Cortex of kidney (tissue), 1 donor: ENCODE measurements around the gene PRDM11.

Experiments used
- DNase-seq: peaks from one replicate; lab custom pipeline; 2025; lab: John Stamatoyannopoulos, UW

The PRDM11 gene

GRCh38 chr11:45178223-45178622 is 31.8 kb downstream of the PRDM11 start:
- no peak for DNase-seq

DNA sequence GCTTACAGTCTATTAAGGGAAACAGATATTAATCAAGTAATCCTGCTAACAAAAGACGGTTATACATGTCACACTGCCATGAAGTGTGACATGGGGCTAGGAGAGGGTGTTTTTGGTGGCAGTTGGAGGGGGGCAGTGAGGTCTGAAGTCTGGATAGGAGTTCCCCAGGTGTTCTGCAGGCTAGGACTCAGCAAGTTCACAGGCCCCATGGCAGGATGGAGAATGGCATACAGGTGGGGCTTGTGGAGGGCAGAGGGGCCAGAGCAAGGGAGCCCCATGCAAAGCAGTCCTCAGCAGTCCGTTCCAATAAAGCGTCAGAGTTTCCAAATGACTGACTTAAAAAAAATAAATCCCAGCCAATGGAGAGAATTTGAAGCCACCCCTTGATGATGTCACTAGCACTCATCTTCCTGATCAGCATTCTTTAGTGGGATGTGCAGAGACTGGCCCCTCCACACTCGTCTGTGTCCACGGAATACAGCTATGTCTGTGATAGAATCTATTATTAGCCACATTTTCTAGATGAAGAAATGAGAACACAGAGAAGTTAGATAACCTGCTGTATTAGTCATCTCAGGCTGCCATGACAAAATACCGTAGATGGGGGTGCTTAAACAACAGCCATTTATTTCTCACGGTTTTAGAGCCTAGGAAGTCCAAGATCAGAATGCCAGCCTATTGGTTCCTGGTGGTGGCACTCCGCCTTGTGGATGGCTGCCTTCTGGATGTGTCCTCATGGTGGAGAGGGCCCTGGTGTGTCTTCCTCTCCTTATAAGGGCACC is 32.6 kb downstream of the PRDM11 start:
- no peak for DNase-seq

- no peak for DNase-seq
Measured at GRCh38 chr11:45179686-45180178, 33.3 kb downstream of the PRDM11 start.

- no peak for DNase-seq
Measured at GRCh38 chr11:45180179-45180847, 33.9 kb downstream of the PRDM11 start.

- no peak for DNase-seq
Measured at GRCh38 chr11:45180848-45181192, 34.4 kb downstream of the PRDM11 start.

GRCh38 chr11:45181193-45181888 is 34.9 kb downstream of the PRDM11 start:
- no peak for DNase-seq

- DNase-seq: peak; percentile 31
Measured at GRCh38 chr11:45181889-45182550, 35.6 kb downstream of the PRDM11 start.

- no peak for DNase-seq
Measured at GRCh38 chr11:45182902-45183301, 36.5 kb downstream of the PRDM11 start.

- no peak for DNase-seq
Measured at GRCh38 chr11:45184640-45185039, 38.2 kb downstream of the PRDM11 start.

GRCh38 chr11:45185228-45185729 is 38.8 kb downstream of the PRDM11 start:
- no peak for DNase-seq

DNA sequence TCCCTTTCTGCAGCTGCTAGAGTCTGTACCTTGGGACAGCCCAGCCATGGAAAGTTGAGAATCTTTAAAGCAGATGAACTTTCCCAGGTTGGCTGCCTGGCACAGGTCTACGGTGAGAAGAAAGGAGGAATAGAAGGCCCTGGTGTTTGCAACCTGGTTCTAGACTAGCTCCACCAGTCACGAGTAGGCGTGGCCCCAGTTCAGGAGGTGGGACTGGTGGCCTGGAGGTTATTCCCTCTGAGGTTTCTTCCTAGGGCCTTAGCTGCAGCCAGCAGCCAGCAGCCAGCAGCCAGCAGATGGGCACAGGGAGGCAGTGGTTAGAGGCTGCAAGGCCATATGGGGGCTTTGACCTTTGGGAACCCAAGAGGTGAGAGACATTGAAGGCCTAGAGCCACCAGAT is 40.9 kb downstream of the PRDM11 start:
- DNase-seq: no peak

DNA sequence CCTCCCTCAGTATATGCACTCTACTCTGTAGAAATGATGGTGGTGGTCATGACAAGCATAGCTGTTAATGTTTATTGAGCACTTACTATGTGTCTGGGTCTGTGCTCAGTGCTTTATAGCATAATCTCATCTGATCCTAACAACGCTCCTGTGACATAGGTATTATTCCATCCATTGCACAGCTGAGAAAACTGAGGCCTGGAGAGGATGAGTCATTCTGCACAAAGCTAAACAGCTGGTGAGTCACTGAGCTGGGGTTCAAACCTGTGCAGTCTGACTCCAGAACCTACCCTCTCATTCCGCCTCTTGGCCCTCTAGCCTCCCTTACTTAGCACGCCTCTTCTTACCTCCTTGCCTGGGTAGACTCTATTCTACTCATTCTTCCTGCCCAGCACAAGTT is 41.7 kb downstream of the PRDM11 start:
- no peak for DNase-seq

GRCh38 chr11:45189230-45189629 is 42.8 kb downstream of the PRDM11 start:
- no peak for DNase-seq

DNA sequence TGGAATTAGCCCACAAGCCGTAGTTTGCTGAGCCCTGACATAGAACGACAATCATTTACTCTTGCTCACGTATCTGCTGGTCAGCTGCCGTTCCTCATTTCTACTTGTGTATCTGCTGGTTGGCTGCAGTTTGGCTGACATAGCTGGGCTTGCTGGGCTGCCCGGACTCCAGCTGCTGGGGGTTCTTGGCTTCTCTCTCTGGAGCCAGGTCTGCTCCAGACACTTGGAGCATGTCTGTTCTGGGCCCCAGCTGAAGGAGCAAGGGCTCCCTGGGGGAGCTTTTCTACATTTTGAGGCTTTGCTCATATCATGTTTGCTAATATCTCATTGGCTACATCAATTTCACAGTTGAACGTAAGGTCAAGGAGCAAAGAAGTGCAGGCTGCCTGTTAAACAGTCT is 47.3 kb downstream of the PRDM11 start:
- DNase-seq: no peak

DNA sequence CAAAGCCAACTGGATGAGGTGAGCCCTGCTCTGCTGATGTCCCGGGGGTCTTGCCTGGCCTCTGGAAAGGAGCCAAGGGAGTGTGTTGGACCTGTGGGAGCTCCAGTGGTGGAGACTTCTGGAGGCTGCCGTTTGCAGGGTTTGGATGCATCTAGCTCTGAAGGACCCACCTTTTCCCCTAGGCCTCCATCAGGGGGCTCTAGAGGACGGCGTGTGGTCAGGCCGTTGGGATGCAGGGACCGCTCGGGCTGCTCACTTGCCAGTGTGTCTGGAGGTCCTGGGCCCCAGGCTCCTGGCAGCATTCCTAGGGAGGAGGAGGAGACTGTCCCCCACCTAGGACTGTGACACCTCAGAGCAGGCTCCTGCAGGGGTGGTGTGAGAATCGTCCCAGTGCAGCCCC is 58.3 kb downstream of the PRDM11 start:
- no peak for DNase-seq

GRCh38 chr11:45205978-45206377 is 59.5 kb downstream of the PRDM11 start:
- DNase-seq: no peak

DNA sequence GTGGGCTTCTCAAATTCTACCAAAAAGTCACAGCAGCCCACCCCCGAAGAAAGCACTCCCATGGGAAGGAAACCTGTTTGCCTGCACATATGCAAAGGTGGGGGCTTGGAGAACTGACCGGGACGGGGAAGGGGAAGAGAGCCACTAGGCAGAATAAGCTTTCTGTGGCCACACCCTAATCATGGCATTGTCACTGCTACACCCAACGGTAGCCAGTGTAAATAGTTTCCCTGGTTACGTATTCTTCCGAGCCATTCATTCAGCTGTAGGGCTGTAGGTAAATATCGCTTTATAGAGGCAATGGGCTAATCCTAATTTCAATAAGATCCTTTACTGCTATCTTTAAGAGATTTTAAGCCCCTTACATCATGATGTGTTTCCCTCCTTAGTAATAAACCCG is 61.7 kb downstream of the PRDM11 start:
- DNase-seq: no peak

DNA sequence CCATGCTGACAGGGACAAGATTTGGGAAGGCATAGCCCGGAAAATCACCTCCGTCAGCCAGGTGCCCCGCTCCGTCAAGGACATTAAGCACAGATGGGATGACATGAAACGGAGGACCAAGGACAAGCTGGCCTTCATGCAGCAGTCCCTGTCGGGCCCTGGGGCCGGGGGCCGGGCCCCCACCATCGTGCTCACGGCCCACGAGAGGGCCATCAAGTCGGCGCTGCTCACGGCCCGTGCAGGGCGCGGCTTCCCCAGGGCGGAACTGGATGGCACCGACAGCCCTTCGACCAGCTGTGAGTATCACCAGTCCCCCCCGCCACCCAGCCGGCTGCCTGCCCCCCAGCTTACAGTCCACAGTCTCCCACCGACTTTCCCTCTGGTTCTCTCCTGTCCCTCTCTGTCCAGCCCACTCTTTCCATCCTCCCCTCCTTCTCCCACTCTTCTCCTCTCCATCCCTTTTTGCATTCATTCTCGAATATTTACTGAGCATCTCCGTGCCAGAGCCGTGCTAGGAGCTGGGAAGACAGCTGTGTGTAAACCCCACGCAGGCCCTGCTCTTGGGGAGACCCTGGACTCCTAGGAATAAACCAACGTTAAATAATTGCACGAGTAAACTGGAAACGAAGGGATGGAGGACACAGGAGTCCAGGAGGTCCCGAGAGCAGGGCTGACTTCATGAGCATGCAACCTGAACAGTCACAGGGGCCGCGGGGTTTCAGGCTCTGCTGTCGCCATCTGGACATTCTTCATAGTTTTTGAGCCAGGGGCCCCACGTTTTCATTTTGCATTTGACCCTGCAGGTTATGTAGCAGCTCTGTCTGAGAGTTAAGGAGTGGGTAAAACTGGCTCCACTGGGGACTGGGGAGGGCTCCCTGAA is 62.8 kb downstream of the PRDM11 start:
- no peak for DNase-seq

GRCh38 chr11:45209891-45210699 is 63.7 kb downstream of the PRDM11 start:
- DNase-seq: no peak

DNA sequence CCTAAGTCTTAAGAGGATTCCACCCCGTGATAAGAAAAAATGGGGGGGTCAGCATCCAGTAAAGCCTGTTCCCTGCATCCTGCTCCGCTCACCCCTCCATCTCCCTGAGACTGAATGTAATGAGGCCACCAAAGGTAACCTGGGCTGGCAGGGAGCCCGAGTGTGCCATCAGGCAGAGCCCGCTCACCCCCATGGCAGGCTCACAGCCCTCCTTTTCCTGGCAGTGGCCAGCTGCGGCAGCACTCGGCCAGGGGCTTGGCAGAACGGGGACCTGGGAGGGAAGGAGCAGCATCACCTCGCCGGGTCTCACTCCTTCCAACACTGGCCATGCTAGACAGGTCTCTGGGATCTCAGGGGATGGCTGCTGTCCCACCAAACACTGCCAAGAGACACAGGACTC is 64.4 kb downstream of the PRDM11 start:
- DNase-seq: no peak
